ENCODE measurements around the gene UBQLN3. TPM values are rescaled to one million over a fixed set of nuclear protein-coding genes. Genes with fewer than 3 reads are reported as not detected.

The UBQLN3 gene
- total and polyA plus RNA-seq, 2 donors (not counting 3 experiments of a cell fraction or from before 2014, with no cell fraction given) = not detected

- no peaks in the 10 kb centered on the region for H3K36me3 ChIP-seq (ENCODE audit: control insufficient read depth in 2 of 2, extremely low read depth in 1 of 2, insufficient read depth in 2 of 2, low read length in 2 of 2)
- H3K4me3 ChIP-seq (replicated peaks in 1 of 3; ENCODE audit: insufficient read depth in 1 of 3, low read depth in 1 of 3, low read length in 3 of 3) = no peak overlapping the region
- H3K9ac ChIP-seq (replicated peaks; ENCODE audit: extremely low read depth, insufficient read depth, low read length) = no peak overlapping the region
- H3K4me2 ChIP-seq (ENCODE audit: insufficient read depth, low read length) = no peak overlapping the region
- H3K27ac ChIP-seq (ENCODE audit: insufficient read depth, low read depth, low read length) = no peak overlapping the region
- H2AFZ ChIP-seq (ENCODE audit: low read depth, low read length) = no peak overlapping the region
- H3K27me3 ChIP-seq (ENCODE audit: control insufficient read depth in 2 of 2, insufficient read depth in 2 of 2, low read length in 2 of 2) = no peaks in the 10 kb centered on the region
- no peaks in the 10 kb centered on the region for H3K4me1 ChIP-seq (ENCODE audit: control insufficient read depth, extremely low read depth, insufficient read depth, low read length)
- BruUV-seq (replicated peaks) = no TSS peak
- CTCF ChIA-PET = no interaction called here
- no peak for DNase-seq (ENCODE audit: low read depth, low spot score)
- H3K9me3 ChIP-seq (replicated peaks; ENCODE audit: control insufficient read depth, insufficient read depth, low read length) = no peaks in the 10 kb centered on the region
- H3K79me2 ChIP-seq (ENCODE audit: control insufficient read depth, insufficient read depth, low read length) = no peaks in the 10 kb centered on the region
- H4K20me1 ChIP-seq (replicated peaks; ENCODE audit: control insufficient read depth, extremely low read depth, insufficient read depth, low read length) = no peaks in the 10 kb centered on the region
- POLR2A ChIA-PET = no interaction called here
- dilution Hi-C loops (cut with MboI; ENCODE audit: extremely low pct_ligation_motif_present, low sequenced_read_pairs) = no loop called here
- intact Hi-C loops (cut with micrococcal nuclease) = no loop called here
- no peaks in the 10 kb centered on the region for H3K9me1 ChIP-seq (replicated peaks; ENCODE audit: control insufficient read depth, extremely low read depth, insufficient read depth, low read length)
- no peak for FAIRE-seq
- TF ChIP-seq CTCF (IDR thresholded peaks at IDR 0.05; ENCODE audit: extremely low read depth in 1 of 2, insufficient read depth in 1 of 2, low read depth in 1 of 2, low read length in 2 of 2) (no peak), FOS (IDR thresholded peaks at IDR 0.05; ENCODE audit: borderline replicate concordance, insufficient read depth, low read length) (no peak), POLR2AphosphoS5 (IDR thresholded peaks at IDR 0.05; ENCODE audit: insufficient read depth, low read depth, low read length) (no peak), MAX (IDR thresholded peaks at IDR 0.05; ENCODE audit: insufficient read depth, insufficient read length) (no peak), POLR2A (IDR thresholded peaks at IDR 0.05; ENCODE audit: low read depth, low read length) (no peak), EZH2 (IDR thresholded peaks at IDR 0.05; ENCODE audit: borderline replicate concordance, low read depth, low read length, severe bottlenecking) (no peak), JUN (IDR thresholded peaks at IDR 0.05; ENCODE audit: borderline replicate concordance, insufficient read depth, insufficient read length, low read depth) (no peak), MYC (IDR thresholded peaks at IDR 0.05; ENCODE audit: low read depth, low read length) (no peak), GATA2 (IDR thresholded peaks at IDR 0.05; ENCODE audit: insufficient read depth, insufficient read length, low read depth, low read length) (no peak)
These were observed 18.0 kb upstream of the UBQLN3 start for GRCh38 chr11:5527716-5528115.

Measured in endothelial cell of umbilical vein (primary cell).